Measurements from ENCODE around the gene DIS3L2. TPM values are rescaled to one million over a fixed set of nuclear protein-coding genes. Genes with fewer than 3 reads are reported as not detected.

DIS3L2 gene
- total and polyA plus RNA-seq, 4 donors: 10.6 to 40.0 (median 21.8) TPM

DNA sequence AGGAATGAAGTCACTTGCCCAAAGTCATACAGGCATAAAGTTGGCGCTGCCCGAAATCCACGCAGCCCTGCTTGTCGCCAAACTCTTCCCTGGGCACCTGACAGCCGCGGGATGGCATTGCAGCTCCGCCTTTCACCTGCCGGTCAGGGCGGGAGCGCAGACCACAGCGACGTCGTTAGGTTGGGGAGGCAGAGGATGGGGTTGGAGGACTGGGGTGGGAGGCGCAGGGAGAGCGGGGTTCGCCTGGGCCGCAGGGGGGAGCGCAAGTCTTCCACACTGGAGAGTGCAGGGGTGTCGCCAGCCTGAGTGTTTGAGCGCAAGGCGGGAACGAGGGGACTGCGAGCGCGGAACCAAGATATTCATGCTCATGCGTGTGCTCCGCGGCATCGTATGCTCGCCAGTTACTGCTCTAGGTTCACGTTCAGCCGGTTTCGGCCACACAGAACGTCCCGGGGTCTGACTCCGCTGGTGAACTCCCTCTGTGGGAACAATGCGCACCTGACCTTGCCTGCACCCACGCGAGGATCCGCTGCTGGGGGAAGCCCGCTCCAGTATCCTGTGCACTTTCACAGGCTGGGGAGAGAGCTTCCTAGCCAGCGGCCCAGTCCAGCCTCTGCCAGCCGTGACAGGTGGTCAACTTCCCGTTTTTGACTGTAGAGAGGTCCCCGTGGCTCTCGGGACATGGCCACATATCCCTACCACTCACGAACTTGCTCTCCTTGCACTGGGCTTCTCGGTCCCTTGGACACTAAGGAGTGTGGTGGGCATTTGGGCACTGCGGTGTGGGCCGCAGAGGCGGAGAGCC is 34.5 kb upstream of the DIS3L2 start:
- H3K36me3 ChIP-seq (ENCODE audit: control insufficient read depth in 1 of 2, insufficient read depth in 2 of 2, low read length in 1 of 2): no peaks in the 10 kb centered on the region
- intact Hi-C loops (cut with DNase I): loop anchor here (5.0 to 10.0 kb wide), 3 partner anchors 215 to 400 kb away; no protein-coding TSS in a partner anchor
- ATAC-seq (ENCODE audit: low FRiP score) (no peak), DNase-seq (peak; percentile 29 to 74)
- no peaks in the 10 kb centered on the region for H3K9me3 ChIP-seq (ENCODE audit: control insufficient read depth, low read length)
- no peak overlapping the region for H3K4me3 ChIP-seq (ENCODE audit: low read length in 2 of 2)
- no peak overlapping the region for H3K27ac ChIP-seq (ENCODE audit: low read depth in 1 of 2, low read length in 2 of 2)
- WGBS, 2 donors: 8 to 9% methylated on average over 51 of the region's 51 CpGs
- no peaks in the 10 kb centered on the region for H3K4me1 ChIP-seq (ENCODE audit: control insufficient read depth in 1 of 2, insufficient read depth in 2 of 2, low read length in 2 of 2)
- peaks cover 0 to 2% of the 10 kb centered on the region in 2 donors for H3K27me3 ChIP-seq (ENCODE audit: control insufficient read depth in 1 of 2, insufficient read depth in 2 of 2, low read length in 1 of 2)

DNA sequence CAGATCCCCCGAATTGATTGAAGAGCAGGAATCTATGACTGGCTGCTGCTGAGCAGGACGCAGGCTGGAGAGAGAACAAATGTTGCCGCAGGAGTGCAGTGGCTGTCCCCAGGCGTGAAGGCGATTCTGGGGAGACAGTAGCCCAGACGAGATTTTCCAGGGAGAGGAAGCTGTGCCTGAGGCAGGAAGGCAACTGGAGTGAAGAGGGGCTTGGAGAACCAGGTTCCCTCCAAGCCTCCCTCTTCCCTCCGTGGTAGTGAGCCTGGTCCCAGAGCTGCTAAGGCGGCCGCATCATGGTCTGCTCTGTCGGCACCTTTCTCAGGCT is 34.0 kb upstream of the DIS3L2 start:
- WGBS, 2 donors: 59 to 60% methylated on average over 10 of the region's 10 CpGs
- intact Hi-C loops (cut with DNase I): loop anchor here (5.0 to 10.0 kb wide), 3 partner anchors 215 to 400 kb away; no protein-coding TSS in a partner anchor
- Histone ChIP-seq H3K36me3 (ENCODE audit: control insufficient read depth in 1 of 2, insufficient read depth in 2 of 2, low read length in 1 of 2) (no peaks in the 10 kb centered on the region), H3K27me3 (ENCODE audit: control insufficient read depth in 1 of 2, insufficient read depth in 2 of 2, low read length in 1 of 2) (peaks cover 0 to 2% of the 10 kb centered on the region in 2 donors), H3K4me3 (ENCODE audit: low read length in 2 of 2) (no peak overlapping the region), H3K27ac (ENCODE audit: low read depth in 1 of 2, low read length in 2 of 2) (no peak overlapping the region), H3K9me3 (ENCODE audit: control insufficient read depth, low read length) (no peaks in the 10 kb centered on the region), H3K4me1 (ENCODE audit: control insufficient read depth in 1 of 2, insufficient read depth in 2 of 2, low read length in 2 of 2) (no peaks in the 10 kb centered on the region)
- no peak for ATAC-seq (ENCODE audit: low FRiP score)
- DNase-seq: peak in 1 of 2 donors; percentile 23

- DNase-seq (peak; percentile 10 to 62), ATAC-seq (ENCODE audit: low FRiP score) (no peak)
- WGBS, 2 donors: 82 to 86% methylated on average over 5 of the region's 5 CpGs
- intact Hi-C loops (cut with DNase I): loop anchor here (5.0 to 10.0 kb wide), 3 partner anchors 214 to 399 kb away; no protein-coding TSS in a partner anchor
- Histone ChIP-seq H3K4me3 (ENCODE audit: low read length in 2 of 2) (no peak overlapping the region), H3K36me3 (ENCODE audit: control insufficient read depth in 1 of 2, insufficient read depth in 2 of 2, low read length in 1 of 2) (no peaks in the 10 kb centered on the region), H3K27ac (ENCODE audit: low read depth in 1 of 2, low read length in 2 of 2) (no peak overlapping the region), H3K27me3 (ENCODE audit: control insufficient read depth in 1 of 2, insufficient read depth in 2 of 2, low read length in 1 of 2) (peaks cover 0 to 2% of the 10 kb centered on the region in 2 donors), H3K9me3 (ENCODE audit: control insufficient read depth, low read length) (no peaks in the 10 kb centered on the region), H3K4me1 (ENCODE audit: control insufficient read depth in 1 of 2, insufficient read depth in 2 of 2, low read length in 2 of 2) (no peaks in the 10 kb centered on the region)
Measured at GRCh38 chr2:231928481-231928880, 33.0 kb upstream of the DIS3L2 start.

GRCh38 chr2:231928901-231929725 is 32.4 kb upstream of the DIS3L2 start:
- no peak for ATAC-seq (ENCODE audit: low FRiP score)
- Histone ChIP-seq H3K4me3 (ENCODE audit: low read length in 2 of 2) (no peak overlapping the region), H3K36me3 (ENCODE audit: control insufficient read depth in 1 of 2, insufficient read depth in 2 of 2, low read length in 1 of 2) (no peaks in the 10 kb centered on the region), H3K9me3 (ENCODE audit: control insufficient read depth, low read length) (no peaks in the 10 kb centered on the region), H3K27ac (ENCODE audit: low read depth in 1 of 2, low read length in 2 of 2) (no peak overlapping the region), H3K27me3 (ENCODE audit: control insufficient read depth in 1 of 2, insufficient read depth in 2 of 2, low read length in 1 of 2) (no peaks in the 10 kb centered on the region), H3K4me1 (ENCODE audit: control insufficient read depth in 1 of 2, insufficient read depth in 2 of 2, low read length in 2 of 2) (no peaks in the 10 kb centered on the region)
- intact Hi-C loops (cut with DNase I): loop anchor here (5.0 to 10.0 kb wide), 3 partner anchors 213 to 398 kb away; no protein-coding TSS in a partner anchor
- WGBS, 2 donors: 90 to 94% methylated on average over 11 of the region's 11 CpGs
- DNase-seq: peak in 1 of 2 donors; percentile 9

GRCh38 chr2:231929961-231930592 is 31.4 kb upstream of the DIS3L2 start:
- Histone ChIP-seq H3K4me1 (ENCODE audit: control insufficient read depth in 1 of 2, insufficient read depth in 2 of 2, low read length in 2 of 2) (no peaks in the 10 kb centered on the region), H3K4me3 (ENCODE audit: low read length in 2 of 2) (no peak overlapping the region), H3K9me3 (ENCODE audit: control insufficient read depth, low read length) (no peaks in the 10 kb centered on the region), H3K27ac (ENCODE audit: low read depth in 1 of 2, low read length in 2 of 2) (no peak overlapping the region), H3K36me3 (ENCODE audit: control insufficient read depth in 1 of 2, insufficient read depth in 2 of 2, low read length in 1 of 2) (no peaks in the 10 kb centered on the region), H3K27me3 (ENCODE audit: control insufficient read depth in 1 of 2, insufficient read depth in 2 of 2, low read length in 1 of 2) (no peaks in the 10 kb centered on the region)
- intact Hi-C loops (cut with DNase I): loop anchor here (5.0 to 10.0 kb wide), 3 partner anchors 212 to 397 kb away; no protein-coding TSS in a partner anchor
- DNase-seq (peak in 1 of 2 donors; percentile 72), ATAC-seq (ENCODE audit: low FRiP score) (no peak)
- WGBS, 2 donors: 43 to 49% methylated on average over 11 of the region's 11 CpGs

- Histone ChIP-seq H3K4me1 (ENCODE audit: control insufficient read depth in 1 of 2, insufficient read depth in 2 of 2, low read length in 2 of 2) (no peaks in the 10 kb centered on the region), H3K9me3 (ENCODE audit: control insufficient read depth, low read length) (no peaks in the 10 kb centered on the region), H3K27me3 (ENCODE audit: control insufficient read depth in 1 of 2, insufficient read depth in 2 of 2, low read length in 1 of 2) (no peaks in the 10 kb centered on the region), H3K36me3 (ENCODE audit: control insufficient read depth in 1 of 2, insufficient read depth in 2 of 2, low read length in 1 of 2) (no peaks in the 10 kb centered on the region), H3K4me3 (ENCODE audit: low read length in 2 of 2) (no peak overlapping the region), H3K27ac (ENCODE audit: low read depth in 1 of 2, low read length in 2 of 2) (no peak overlapping the region)
- ATAC-seq (ENCODE audit: low FRiP score) (no peak), DNase-seq (peak in 1 of 2 donors; percentile 51)
- intact Hi-C loops (cut with DNase I): no loop called here
- WGBS, 2 donors: 23 to 27% methylated on average over 8 of the region's 8 CpGs
Measured at GRCh38 chr2:231930593-231931281, 30.8 kb upstream of the DIS3L2 start.

- Histone ChIP-seq H3K4me1 (ENCODE audit: control insufficient read depth in 1 of 2, insufficient read depth in 2 of 2, low read length in 2 of 2) (no peaks in the 10 kb centered on the region), H3K27me3 (ENCODE audit: control insufficient read depth in 1 of 2, insufficient read depth in 2 of 2, low read length in 1 of 2) (no peaks in the 10 kb centered on the region), H3K27ac (ENCODE audit: low read depth in 1 of 2, low read length in 2 of 2) (no peak overlapping the region), H3K36me3 (ENCODE audit: control insufficient read depth in 1 of 2, insufficient read depth in 2 of 2, low read length in 1 of 2) (no peaks in the 10 kb centered on the region), H3K9me3 (ENCODE audit: control insufficient read depth, low read length) (no peaks in the 10 kb centered on the region), H3K4me3 (ENCODE audit: low read length in 2 of 2) (no peak overlapping the region)
- 87 to 90% methylated on average over 7 of the region's 7 CpGs for WGBS, 2 donors
- ATAC-seq (ENCODE audit: low FRiP score): no peak
- intact Hi-C loops (cut with DNase I): no loop called here
- no peak for DNase-seq
Measured at GRCh38 chr2:231931481-231931915, 30.0 kb upstream of the DIS3L2 start.

DNA sequence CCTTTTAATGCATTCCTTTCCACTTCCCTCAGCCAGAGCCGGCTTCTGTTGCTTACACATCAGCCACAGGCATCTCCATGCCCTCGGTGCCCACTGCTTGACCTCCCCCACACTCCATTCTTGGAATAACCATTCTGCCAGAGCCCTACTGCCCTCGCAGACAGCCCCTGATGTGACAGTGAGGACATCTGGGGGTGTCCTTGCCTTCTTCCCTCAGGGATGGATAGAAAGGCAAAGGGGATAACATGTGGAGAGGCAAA is 28.9 kb upstream of the DIS3L2 start:
- intact Hi-C loops (cut with DNase I): no loop called here
- no peak for DNase-seq
- no peak for ATAC-seq (ENCODE audit: low FRiP score)

More for the DNA sequence above, 28.9 kb upstream of the DIS3L2 start:
- Histone ChIP-seq H3K9me3 (ENCODE audit: control insufficient read depth, low read length) (no peaks in the 10 kb centered on the region), H3K4me1 (ENCODE audit: control insufficient read depth in 1 of 2, insufficient read depth in 2 of 2, low read length in 2 of 2) (no peaks in the 10 kb centered on the region), H3K27ac (ENCODE audit: low read depth in 1 of 2, low read length in 2 of 2) (no peak overlapping the region), H3K36me3 (ENCODE audit: control insufficient read depth in 1 of 2, insufficient read depth in 2 of 2, low read length in 1 of 2) (no peaks in the 10 kb centered on the region), H3K27me3 (ENCODE audit: control insufficient read depth in 1 of 2, insufficient read depth in 2 of 2, low read length in 1 of 2) (no peaks in the 10 kb centered on the region), H3K4me3 (ENCODE audit: low read length in 2 of 2) (no peak overlapping the region)
- WGBS, 2 donors: 81 to 89% methylated on average over 3 of the region's 3 CpGs

Measured in aorta (tissue), 5 donors.